ENCODE results near the gene RPAIN. TPM values are rescaled to one million over a fixed set of nuclear protein-coding genes. Genes with fewer than 3 reads are reported as not detected.

Gene RPAIN
- total and polyA plus RNA-seq, 12 donors, result 22.6 to 47.0 (median 29.8) TPM

DNA sequence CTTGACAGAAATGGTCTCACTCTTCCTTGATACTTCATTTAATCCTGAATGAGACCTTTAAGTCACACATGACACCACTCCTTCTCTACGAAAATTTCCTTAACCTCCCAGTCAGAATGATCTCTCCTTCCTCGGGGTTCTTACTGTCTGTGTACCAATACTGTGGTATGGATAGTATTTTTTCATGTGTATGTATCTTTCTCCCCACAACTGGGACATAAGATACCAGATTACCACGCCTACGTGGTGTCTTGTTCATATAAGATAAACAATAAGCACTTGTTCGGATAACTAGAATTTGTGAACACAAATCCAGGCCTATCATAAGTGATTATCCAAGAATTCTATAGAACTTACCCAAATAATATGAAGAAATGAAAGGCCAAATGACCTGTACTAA, 11.8 kb upstream of the RPAIN start:
- TF ChIP-seq, protein P1, sequence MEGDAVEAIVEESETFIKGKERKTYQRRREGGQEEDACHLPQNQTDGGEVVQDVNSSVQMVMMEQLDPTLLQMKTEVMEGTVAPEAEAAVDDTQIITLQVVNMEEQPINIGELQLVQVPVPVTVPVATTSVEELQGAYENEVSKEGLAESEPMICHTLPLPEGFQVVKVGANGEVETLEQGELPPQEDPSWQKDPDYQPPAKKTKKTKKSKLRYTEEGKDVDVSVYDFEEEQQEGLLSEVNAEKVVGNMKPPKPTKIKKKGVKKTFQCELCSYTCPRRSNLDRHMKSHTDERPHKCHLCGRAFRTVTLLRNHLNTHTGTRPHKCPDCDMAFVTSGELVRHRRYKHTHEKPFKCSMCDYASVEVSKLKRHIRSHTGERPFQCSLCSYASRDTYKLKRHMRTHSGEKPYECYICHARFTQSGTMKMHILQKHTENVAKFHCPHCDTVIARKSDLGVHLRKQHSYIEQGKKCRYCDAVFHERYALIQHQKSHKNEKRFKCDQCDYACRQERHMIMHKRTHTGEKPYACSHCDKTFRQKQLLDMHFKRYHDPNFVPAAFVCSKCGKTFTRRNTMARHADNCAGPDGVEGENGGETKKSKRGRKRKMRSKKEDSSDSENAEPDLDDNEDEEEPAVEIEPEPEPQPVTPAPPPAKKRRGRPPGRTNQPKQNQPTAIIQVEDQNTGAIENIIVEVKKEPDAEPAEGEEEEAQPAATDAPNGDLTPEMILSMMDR (IDR thresholded peaks at IDR 0.05), result no peak
- Histone ChIP-seq H3K27me3 (no peaks in the 10 kb centered on the region), H3K27ac (no peak overlapping the region), H3K4me3 (no peak overlapping the region), H3K4me1 (no peaks in the 10 kb centered on the region), H3K9me3 (no peaks in the 10 kb centered on the region), H3K36me3 (peaks cover 0 to 100% (median 75%) of the 10 kb centered on the region in 9 donors)
- WGBS, 2 donors, result 85 to 95% methylated on average over 5 of the region's 5 CpGs
- ATAC-seq, result no peak
- DNase-seq, result no peak
- intact Hi-C loops (cut with DNase I), result loop anchor here in 2 of 10 donors (5.0 to 10.0 kb wide), 2 partner anchors 51 to 53 kb away; no protein-coding TSS in a partner anchor

DNA sequence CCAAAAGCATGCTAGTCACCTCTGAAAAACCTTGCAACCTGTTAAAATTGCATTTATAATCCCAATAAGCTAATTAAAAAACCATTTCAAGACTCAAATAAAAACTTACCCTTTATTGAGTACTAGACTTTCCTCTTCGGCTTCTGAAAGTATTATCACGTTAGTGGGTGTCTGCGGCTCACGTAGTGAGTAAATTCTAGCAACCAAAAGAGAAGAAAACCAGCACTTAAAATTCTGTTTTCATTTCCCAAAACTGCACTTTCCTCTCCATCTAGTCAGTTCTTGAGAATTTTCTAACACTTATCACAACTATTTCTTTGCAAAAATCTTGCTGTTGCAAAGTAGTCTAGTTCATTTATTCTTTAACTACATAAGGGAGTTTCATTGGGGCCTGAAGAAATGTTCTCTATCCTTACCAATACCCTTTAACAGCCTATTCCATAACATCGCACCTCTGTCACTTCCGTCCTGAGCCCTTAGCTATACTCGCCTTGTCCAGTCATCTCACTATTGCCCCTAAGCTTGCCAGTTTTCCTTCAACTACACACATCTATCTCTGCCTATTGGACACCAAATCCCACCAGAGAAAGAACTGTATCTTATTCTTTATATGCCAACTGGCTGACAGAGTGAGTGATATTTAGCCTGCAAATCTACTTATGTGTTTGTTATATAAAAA, 9.2 kb upstream of the RPAIN start:
- TF ChIP-seq, protein P1 (IDR thresholded peaks at IDR 0.05), result no peak
- Histone ChIP-seq H3K27ac (no peak overlapping the region), H3K4me3 (no peak overlapping the region), H3K9me3 (no peaks in the 10 kb centered on the region), H3K4me1 (peaks cover 0 to 7% (median 0%) of the 10 kb centered on the region in 9 donors), H3K36me3 (peaks cover 0 to 100% (median 58%) of the 10 kb centered on the region in 9 donors), H3K27me3 (no peaks in the 10 kb centered on the region)
- intact Hi-C loops (cut with DNase I), result no loop called here
- no peak for DNase-seq
- no peak for ATAC-seq
- WGBS, 2 donors, result 95 to 97% methylated on average over 7 of the region's 7 CpGs

DNA sequence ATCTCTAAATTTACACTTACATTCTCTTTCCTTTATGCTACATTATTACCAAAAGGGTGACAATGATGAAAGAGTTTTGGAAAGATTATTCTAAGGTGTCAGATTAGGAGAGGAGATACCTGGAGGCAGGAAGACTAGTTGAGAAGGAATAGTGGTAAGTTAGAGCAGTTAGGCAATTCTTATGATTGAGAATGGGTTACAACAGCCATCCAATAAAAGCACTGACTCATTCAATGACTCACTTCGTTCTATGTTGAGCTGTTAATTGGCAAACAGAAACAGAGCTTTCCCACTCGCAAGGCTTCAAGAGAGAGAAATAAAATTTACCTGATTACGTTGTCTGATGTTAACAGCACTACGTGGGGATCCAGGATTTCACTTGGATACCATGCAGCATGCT, 6.3 kb upstream of the RPAIN start:
- DNase-seq (no peak), ATAC-seq (peak in 2 of 8 donors; percentile 30 to 62)
- H3K27ac ChIP-seq, result no peak overlapping the region
- no peak overlapping the region for H3K4me3 ChIP-seq
- TF ChIP-seq, protein P1 (IDR thresholded peaks at IDR 0.05), result no peak
- intact Hi-C loops (cut with DNase I), result no loop called here
- WGBS, 2 donors, result 78 to 81% methylated on average over 4 of the region's 4 CpGs
- H3K36me3 ChIP-seq, result peaks cover 0 to 93% (median 35%) of the 10 kb centered on the region in 9 donors
- H3K27me3 ChIP-seq, result no peaks in the 10 kb centered on the region
- peaks cover 4 to 32% (median 22%) of the 10 kb centered on the region in 9 donors for H3K4me1 ChIP-seq
- no peaks in the 10 kb centered on the region for H3K9me3 ChIP-seq

DNA sequence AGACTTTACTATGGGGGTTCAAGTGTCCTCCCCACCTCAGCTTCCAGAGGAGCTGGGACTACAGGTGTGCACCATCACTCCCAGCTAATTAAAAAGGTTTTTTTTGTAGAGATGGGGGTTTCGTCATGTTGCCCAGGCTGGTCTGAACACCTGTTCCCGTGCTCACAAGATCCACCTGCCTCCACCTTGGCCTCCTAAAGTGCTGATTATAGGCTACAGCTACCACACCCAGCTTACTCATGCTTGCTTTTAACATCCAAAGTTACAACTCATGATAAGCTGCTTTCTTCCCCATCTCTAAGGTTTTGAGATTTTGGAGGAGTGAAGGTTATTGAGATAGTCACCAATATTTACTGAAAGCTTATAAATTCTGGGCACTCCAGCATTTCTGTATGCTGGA, 3.1 kb upstream of the RPAIN start:
- DNase-seq (no peak), ATAC-seq (no peak)
- WGBS, 2 donors, result 95 to 97% methylated on average over 2 of the region's 2 CpGs
- TF ChIP-seq, protein P1 (IDR thresholded peaks at IDR 0.05), result no peak
- Histone ChIP-seq H3K4me3 (no peak overlapping the region), H3K36me3 (peaks cover 0 to 69% (median 11%) of the 10 kb centered on the region in 9 donors), H3K4me1 (peaks cover 4 to 44% (median 32%) of the 10 kb centered on the region in 9 donors), H3K27me3 (no peaks in the 10 kb centered on the region), H3K27ac (no peak overlapping the region), H3K9me3 (no peaks in the 10 kb centered on the region)
- intact Hi-C loops (cut with DNase I), result no loop called here
